NCI-H345 (cell line): Measurements from ENCODE around the gene GASK1A.

Experiments used
- DNase-seq: peaks from one replicate; lab custom pipeline; 2025; lab: John Stamatoyannopoulos, UW

Gene GASK1A

GRCh38 chr3:43013743-43014155, 34.6 kb downstream of the GASK1A start:
- DNase-seq = no peak

GRCh38 chr3:43014241-43014640, 35.1 kb downstream of the GASK1A start:
- no peak for DNase-seq

- no peak for DNase-seq
These were observed 35.8 kb downstream of the GASK1A start for GRCh38 chr3:43014956-43015355.

DNA sequence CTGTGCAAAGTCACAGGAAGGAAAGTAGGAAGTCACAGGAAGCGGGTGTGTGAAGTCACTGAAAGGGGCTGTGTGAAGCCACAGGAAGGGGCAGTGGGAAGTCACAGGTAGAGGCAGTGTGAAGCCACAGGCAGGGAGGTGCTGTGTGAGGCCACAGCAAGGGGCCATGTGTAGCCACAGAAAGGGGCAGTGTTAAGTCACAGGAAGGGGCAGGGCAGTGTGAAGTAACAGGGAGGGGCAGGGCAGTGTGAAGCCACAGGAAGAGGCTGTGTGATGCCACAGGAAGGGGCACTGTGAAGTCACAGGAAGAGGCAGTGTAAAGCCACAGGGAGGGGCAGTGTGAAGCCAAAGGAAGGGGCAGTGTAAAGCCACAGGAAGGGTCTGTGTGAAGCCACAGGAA, 36.5 kb downstream of the GASK1A start:
- DNase-seq = no peak

DNA sequence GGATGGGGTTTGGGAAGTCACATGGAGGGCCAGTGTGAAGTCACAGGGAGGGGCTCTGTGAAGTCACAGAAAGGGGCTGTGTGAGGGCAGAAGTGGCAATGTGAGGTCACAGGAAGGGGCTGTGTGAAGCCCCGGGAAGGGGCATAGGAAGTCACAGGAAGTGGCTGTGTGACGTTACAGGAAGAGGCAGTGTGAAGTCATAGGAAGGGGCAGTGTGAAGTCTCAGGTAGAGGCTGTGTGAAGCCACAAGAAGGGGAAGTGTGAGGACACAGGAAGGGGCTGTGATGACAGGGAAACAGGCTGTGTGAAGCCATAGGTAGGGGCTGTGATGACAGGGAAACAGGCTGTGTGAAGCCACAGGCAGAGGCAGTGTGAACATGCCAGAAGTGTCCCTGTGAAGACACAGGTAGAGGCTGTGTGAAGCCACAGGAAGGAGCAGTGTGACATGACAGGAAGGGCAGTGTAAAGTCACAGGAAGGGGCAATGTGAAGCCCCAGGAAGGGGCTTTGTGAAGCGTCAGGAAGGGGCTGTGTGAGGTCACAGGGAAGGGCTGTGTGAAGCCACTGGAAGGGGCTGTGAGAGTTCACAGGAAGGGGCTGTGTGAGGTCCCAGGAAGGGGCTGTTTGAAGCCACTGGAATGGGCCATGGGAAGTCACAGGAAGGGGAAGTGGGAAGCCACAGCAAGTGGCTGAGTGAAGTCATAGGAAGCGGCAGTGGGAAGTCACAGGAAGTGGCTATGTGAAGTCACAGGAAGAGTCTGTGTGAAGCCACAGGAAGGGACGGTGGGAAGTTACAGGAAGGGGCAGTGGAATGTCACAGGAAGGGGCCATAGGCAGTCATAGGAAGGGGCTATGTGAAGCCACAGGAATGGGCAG, 37.1 kb downstream of the GASK1A start:
- DNase-seq = no peak

- DNase-seq = no peak
These were observed 37.9 kb downstream of the GASK1A start for GRCh38 chr3:43017004-43017403.

DNA sequence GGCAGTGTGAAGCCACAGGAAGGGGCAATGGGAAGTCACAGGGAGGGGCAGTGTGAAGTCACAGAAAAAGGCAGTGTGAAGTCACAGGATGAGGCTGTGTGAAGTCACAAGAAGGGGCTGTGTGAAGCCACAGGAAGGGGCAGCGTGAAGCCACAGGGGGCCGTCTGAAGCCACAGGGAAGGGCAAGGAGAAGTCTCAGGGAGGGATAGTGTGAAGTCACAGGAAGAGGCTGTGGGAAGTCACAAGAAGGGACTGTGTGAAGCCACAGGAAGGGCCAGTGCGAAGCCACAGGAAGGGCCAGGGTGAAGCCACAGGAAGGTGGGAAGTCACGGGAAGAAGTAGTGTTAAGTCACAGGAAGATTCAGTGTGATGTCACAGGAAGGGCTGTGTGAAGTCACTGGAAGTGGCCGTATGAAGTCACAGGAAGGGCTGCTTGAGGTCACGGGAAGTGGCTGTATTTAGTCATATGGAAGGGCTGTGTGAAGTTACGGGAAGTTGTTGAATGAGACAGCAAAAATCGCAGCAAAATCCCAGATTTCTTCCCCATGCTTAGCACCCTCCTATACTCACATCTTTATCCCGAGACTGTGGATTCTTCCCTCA, 38.6 kb downstream of the GASK1A start:
- no peak for DNase-seq

GRCh38 chr3:43018246-43018645, 39.1 kb downstream of the GASK1A start:
- no peak for DNase-seq

- DNase-seq = no peak
These were observed 40.1 kb downstream of the GASK1A start for GRCh38 chr3:43019006-43019809.

DNA sequence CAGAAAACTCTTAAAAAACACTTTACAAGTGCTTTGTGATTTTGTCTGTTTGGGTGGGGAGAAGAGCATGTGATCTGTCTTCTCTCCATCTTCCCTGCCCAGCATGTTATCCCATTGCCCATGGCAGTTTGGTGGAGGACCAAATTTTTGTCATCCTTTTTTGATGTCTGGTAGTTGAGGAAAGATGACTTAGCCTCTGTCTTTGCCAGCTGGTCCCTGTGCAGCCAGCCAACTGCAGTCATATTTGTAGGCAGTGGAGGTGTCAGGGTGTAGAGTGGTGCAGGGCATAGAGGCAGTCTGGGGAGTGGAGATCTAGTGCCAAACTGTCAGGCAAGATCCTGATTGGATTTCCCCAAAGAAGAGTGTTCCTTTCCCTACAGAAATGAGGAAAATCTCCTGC, 40.7 kb downstream of the GASK1A start:
- no peak for DNase-seq

- no peak for DNase-seq
These were observed 42.1 kb downstream of the GASK1A start for GRCh38 chr3:43021186-43021585.

DNA sequence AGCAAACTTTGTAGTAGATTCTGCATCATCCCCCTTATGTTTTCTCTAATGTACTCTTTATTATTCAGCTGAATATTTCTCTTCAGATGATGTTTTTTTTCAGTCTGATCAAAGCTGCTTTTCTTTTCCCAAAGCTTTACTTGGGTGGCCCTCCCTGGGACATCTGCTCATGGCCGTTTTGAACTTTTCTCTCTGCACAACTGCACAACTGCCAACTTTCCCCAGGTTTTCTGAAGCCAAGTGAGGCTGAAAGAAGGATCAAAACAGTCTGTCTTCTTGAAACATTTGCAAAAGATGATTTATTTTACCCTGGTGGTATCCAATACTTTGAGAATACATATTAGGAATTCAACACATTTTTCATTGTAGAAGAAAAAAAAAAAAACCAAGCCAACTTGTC, 43.0 kb downstream of the GASK1A start:
- DNase-seq = no peak

DNA sequence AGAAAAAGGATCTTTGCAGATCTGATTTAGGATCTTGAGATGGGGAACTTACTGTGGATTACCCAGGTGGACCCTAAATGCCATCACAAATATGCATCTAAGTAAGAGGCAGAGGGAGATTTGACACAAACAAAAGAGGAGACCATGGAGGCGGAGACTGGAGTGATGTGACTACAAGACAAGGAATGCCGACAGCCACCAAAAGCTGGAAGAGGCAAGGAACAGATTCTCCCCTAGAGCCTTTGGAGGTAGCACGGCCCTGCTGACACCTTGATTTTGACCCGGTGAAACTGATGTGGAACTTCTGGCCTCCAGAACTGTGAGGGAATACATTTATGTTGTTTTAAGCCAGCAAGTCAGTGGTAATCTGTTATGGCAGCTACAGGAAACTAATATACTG, 44.0 kb downstream of the GASK1A start:
- no peak for DNase-seq

DNA sequence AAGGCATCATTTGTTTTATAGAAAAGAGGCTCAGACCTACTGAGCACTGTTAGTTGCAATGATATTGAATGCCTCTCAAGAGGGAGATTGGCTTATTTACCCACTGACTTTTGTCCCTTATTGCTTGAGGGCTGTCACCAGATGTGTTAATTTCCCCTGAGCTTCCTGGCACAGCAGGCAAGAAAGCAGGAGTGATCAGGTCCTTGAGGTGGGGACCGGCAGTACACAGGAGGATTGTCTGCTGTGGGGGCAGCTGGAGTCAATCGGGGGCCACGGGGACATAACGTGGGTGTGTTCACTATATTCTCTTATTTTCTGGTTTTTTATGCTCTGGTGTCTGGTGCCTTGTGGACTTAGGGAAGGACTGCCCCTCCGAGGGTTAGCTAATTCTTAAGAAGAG, 44.6 kb downstream of the GASK1A start:
- DNase-seq = no peak

DNA sequence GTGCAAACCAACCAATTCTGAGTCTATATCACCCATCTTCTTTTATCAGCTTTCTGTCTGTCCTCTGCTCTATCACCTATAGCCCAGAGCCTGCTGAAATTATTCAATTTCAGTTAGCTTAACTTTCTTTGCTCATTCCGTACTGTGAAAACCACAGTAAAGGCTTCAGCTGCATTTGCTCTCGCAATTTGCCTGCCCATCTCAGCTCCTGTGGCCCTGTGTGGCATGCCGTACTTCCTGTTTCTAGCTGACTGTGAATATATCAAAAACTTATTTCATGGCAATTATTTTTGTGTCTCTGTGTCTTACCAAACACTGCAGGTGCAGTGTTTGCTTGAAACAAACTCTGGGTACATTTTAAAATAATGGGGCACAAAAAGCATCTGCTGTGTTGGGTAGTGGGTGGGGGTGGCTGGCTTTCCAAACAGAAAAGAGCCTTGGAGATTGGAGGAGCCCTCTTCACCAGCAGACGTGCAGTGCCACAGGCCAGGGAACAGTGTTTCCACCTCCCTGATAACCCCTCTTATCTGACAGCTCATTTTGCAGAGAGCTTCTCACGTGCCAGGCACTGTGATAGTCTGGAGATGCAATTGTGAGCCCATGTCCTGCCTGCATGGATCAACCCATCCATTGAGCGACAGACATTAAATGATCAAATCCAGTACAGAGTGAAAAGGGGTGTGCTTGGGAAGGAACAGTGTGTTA, 45.2 kb downstream of the GASK1A start:
- no peak for DNase-seq

- no peak for DNase-seq
These were observed 46.3 kb downstream of the GASK1A start for GRCh38 chr3:43025423-43025822.

DNA sequence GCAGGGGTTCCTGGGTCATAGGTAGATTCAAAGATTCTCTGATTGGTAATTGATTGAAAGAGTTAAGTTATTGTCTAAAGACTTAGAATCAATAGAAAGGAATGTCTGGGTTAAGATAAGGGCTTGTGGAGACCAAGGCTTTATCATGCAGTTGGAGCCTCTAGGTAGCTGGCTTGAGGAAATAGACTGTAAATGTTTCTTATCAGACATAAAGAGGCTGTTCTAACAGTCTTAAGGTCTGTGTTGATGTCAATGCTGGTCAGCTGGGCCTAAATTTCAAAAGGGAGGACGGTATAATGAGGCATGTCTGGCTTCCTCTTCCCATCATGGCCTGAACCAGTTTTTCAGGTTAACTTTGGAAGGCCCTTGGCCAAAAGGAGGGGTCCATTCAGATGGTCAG, 48.9 kb downstream of the GASK1A start:
- DNase-seq = no peak

GRCh38 chr3:43028678-43029490, 49.8 kb downstream of the GASK1A start:
- DNase-seq = no peak

DNA sequence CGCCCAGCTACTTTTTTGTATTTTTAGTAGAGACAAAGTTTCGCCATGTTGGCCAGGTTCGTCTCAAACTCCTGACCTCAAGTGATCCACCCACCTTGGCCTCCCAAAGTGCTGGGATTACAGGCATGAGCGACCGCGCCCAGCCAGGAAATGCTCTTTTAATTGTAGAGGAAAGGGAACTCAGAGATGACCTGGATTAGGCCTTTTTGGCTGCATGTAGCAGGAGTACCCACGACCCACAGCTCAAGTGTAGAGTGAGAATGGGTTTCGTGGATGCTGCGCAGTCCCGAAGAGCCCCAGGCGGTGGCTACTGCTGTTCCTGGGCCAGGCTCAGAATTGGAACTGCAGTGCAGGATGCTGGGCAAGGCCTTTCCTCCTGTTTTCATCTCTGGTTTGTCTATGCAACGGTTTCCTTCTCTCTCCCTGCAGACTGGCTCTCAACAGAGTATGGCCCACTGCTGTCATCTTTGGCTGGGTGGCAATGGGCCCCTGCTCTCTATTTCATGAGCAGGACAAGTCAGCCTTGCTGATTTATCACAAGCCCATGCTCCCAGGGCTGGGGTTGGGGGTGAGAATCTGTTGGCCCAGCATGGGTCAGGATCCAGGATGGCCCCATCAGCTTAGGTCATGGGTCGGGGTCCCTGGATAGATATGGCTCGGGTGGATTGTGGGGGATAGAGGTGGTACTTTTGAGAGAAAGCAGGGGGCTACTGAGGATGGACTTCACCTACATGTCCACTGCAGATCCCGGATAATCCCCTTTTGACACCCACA, 51.2 kb downstream of the GASK1A start:
- no peak for DNase-seq

GRCh38 chr3:43031485-43031884, 52.4 kb downstream of the GASK1A start:
- no peak for DNase-seq
